Small intestine (tissue), 7 donors: Measurements from ENCODE around the gene KLF6. TPM values are rescaled to one million over a fixed set of nuclear protein-coding genes. Genes with fewer than 3 reads are reported as not detected.
A peak's percentile ranks its signal among the peaks of the same experiment; 100 is the strongest.

ENCODE experiments used
- DNase-seq, 2 donors: peaks; one replicate each; pipeline versions ENCODE4 v3.0.0 to v3.0.0-alpha.2; 2013
- FAIRE-seq: peaks from 2 replicates; lab custom pipeline; 2012; peaks lifted over from hg19 to GRCh38; lab: Jason Lieb, UNC
- H3K27ac ChIP-seq, 3 donors: one replicate each; pipeline ENCODE4 v1.5.1; 2013; ENCODE audit warnings: low read length in 2 of 3, mild to moderate bottlenecking in 2 of 3, control low read depth in 1 of 3, inconsistent platforms in 1 of 3, low read depth in 1 of 3, moderate library complexity in 1 of 3
- H3K27me3 ChIP-seq, 3 donors: one replicate each; pipeline ENCODE4 v1.6.1; 2013; ENCODE audit warnings: low read length in 3 of 3, inconsistent platforms in 1 of 3; ENCODE audit not compliant: control insufficient read depth in 3 of 3, insufficient read depth in 3 of 3
- H3K36me3 ChIP-seq, 3 donors: one replicate each; pipeline ENCODE4 v1.6.1; 2013; ENCODE audit warnings: low read length in 3 of 3, inconsistent platforms in 1 of 3, low read depth in 1 of 3, mild to moderate bottlenecking in 1 of 3, moderate library complexity in 1 of 3; ENCODE audit not compliant: control insufficient read depth in 3 of 3, insufficient read depth in 2 of 3
- H3K4me1 ChIP-seq, 3 donors: one replicate each; pipeline ENCODE4 v1.6.1; 2013; ENCODE audit warnings: low read length in 2 of 3, inconsistent platforms in 1 of 3, low read depth in 1 of 3, mild to moderate bottlenecking in 1 of 3, moderate library complexity in 1 of 3; ENCODE audit not compliant: control insufficient read depth in 3 of 3, insufficient read depth in 2 of 3
- H3K4me3 ChIP-seq, 3 donors: one replicate each; pipeline ENCODE4 v1.5.1; 2013; ENCODE audit warnings: low read length in 3 of 3, control low read depth in 1 of 3, inconsistent platforms in 1 of 3, low read depth in 1 of 3, mild to moderate bottlenecking in 1 of 3, moderate library complexity in 1 of 3
- H3K9me3 ChIP-seq, 2 donors: one replicate each; pipeline ENCODE4 v1.6.1; 2013; ENCODE audit warnings: low read depth in 1 of 2, low read length in 1 of 2; ENCODE audit not compliant: control insufficient read depth in 2 of 2, insufficient read depth in 1 of 2
- WGBS, 3 donors: extraction: QIAGEN DNeasy Blood & Tissue Kit; methylation state at CpG; one replicate each; pipeline ENCODE4 v1.1.7; 2013; 5-methylcytosine and 5-hydroxymethylcytosine counted together
- polyA plus RNA-seq, 4 donors: library from polyadenylated mRNA; stranded (reverse) in 3 of 4; unstranded in 1 of 4; fragments of 200-250 nt in 3 of 4; fragments of 120-200 nt in 1 of 4; gene quantifications; one replicate each; pipeline versions ENCODE4 v1.2.1 to v1.2.3, GENCODE V29; 2013
- donor health status: healthy with polysubstance abuse.
- donor health status: control.
- donor health status: control.
- donor health status: Bipolar disorder and iron deficiency.
- donor health status: healthy.

The KLF6 gene
- polyA plus RNA-seq, 4 donors = 47.3 to 97.7 (median 72.1) TPM

DNA sequence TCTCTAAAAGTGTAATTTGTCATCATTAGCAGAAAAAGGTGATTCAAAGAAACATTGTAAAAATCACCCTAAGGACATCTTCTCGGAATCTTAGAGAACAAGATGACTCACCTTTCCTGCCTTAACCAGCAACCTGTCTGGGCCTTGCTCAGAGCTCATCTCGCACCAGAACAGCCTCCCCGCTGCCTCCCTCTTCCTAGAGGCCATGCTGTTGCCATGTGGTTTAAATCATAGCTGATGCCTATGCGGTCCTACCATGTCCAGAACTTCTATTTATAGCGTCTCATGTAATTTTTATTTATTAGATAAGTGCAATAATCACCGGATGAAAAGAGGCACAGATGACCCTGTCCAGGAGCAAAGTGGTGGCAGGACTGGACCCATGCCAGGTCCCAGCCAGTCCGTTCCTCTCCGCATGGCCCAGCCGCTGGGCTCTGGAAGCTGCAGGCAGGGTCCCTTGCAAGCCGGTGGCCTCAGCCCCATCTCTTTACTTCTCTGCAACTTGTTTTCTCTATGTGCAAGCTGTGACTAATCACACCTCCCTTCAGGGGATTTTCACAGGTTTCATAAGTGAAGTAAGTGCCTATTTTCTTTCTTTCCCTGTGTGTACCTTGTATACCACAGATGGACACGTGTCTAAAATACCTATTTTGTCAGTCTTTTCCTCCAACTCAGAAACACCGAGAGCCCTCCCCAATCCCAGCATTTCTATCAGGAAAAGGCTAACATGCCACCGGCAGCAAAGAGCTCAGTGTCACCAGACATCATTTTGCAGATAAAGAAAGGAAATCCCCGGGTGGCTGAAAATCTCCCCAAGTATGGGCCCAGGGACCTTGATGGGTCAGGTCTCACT, 27.1 kb downstream of the KLF6 start:
- FAIRE-seq (no peak), DNase-seq (peak in 1 of 2 donors; percentile 61)
- H3K36me3 ChIP-seq = no peaks in the 10 kb centered on the region
- peak overlapping the region in 1 of 3 donors; percentile 75 for H3K27ac ChIP-seq
- no peaks in the 10 kb centered on the region for H3K9me3 ChIP-seq
- WGBS, 3 donors = 73 to 78% (median 74%) methylated on average over 14 of the region's 14 CpGs
- peaks cover 0 to 8% (median 0%) of the 10 kb centered on the region in 3 donors for H3K4me1 ChIP-seq
- no peak overlapping the region for H3K4me3 ChIP-seq
- H3K27me3 ChIP-seq = no peaks in the 10 kb centered on the region

DNA sequence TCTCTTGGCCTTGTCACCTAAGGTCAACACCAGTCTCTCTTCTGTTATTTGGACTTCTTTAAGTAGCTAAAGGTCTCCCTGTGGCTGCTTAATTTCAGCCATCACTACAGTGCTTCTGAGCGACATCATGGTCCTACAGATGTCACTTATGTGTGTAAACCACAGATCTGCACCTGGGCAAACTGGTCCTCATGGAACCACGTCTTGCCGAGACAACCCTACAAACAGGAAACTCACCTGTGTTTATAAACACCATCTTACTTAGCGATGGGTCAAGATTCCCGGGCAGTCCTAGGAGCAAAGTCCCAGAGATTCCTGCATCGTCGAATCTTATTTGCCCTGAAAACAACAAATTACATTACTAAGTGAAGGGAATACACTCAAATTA, 27.8 kb downstream of the KLF6 start:
- Histone ChIP-seq H3K4me1 (peaks cover 0 to 8% (median 0%) of the 10 kb centered on the region in 3 donors), H3K4me3 (no peak overlapping the region), H3K9me3 (no peaks in the 10 kb centered on the region), H3K27me3 (no peaks in the 10 kb centered on the region), H3K27ac (peak overlapping the region in 1 of 3 donors; percentile 39), H3K36me3 (no peaks in the 10 kb centered on the region)
- FAIRE-seq (no peak), DNase-seq (no peak)
- 63 to 80% (median 77%) methylated on average over 7 of the region's 7 CpGs for WGBS, 3 donors

DNA sequence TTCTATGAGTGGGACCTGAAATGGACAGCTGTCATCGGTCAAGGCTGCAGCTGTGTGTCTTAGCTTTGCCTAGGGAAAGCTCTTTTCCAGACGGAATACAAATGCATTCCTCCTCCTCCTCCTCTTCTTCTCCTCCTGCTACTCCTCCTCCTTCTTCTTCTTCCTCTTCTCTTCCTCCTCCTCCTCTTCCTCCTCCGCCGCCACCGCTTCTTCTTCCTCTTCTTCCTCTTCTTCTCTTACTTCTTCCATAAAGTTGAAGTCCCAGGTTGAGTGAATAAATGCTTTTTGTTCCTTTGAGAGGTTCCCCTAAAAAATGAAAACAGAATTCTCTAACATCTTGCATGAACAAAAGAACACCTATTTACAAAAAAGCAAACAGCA, 28.7 kb downstream of the KLF6 start:
- no peaks in the 10 kb centered on the region for H3K36me3 ChIP-seq
- 88 to 95% (median 94%) methylated on average over 5 of the region's 5 CpGs for WGBS, 3 donors
- DNase-seq (no peak), FAIRE-seq (no peak)
- H3K4me3 ChIP-seq = no peak overlapping the region
- no peaks in the 10 kb centered on the region for H3K9me3 ChIP-seq
- no peaks in the 10 kb centered on the region for H3K27me3 ChIP-seq
- peaks cover 0 to 8% (median 0%) of the 10 kb centered on the region in 3 donors for H3K4me1 ChIP-seq
- no peak overlapping the region for H3K27ac ChIP-seq

DNA sequence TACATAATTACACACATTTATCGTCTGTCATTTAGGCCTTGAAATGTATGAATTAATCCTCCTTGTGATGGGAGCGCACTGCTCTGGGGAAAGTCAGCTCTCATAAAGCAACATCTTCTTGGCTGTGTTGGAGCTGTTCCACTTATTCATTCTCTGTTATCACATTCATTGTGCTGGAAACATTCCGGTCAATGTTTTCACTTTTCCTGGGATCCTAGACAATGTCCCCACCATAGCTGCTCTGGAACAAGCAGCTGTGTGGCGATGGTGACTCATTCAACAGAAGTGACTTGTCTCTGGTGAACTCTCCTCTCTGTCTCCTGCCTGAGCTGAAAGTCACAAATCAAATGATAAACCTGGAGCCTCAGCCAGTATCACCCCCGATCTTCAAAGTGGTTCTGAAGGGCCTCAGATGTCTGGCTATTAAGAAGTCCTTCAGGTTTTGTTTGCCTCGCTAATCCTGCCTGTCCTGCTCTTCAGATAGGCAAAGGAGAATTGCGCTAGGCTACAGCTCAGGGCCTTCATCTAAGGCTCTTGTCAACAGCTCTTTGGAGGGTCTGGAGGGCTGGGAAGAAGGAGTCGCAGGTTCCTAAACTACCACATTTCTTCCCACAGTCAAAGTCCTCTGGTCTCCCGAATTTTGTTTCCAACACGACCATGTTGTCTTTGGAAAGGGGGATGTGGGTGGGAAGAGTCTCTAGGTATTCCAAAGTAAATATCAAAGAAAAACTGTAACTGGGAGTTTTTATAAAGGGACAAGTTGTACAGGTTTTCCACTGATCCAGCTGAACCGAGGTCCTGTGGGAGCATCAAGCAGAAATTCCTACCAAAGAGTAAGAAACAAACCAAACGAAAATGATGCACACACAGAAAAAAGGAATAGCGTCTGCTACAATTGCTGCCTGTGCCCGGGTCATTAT, 29.3 kb downstream of the KLF6 start:
- H3K36me3 ChIP-seq = no peaks in the 10 kb centered on the region
- DNase-seq (peak in 1 of 2 donors; percentile 44), FAIRE-seq (no peak)
- 67 to 81% (median 71%) methylated on average over 14 of the region's 14 CpGs for WGBS, 3 donors
- H3K27me3 ChIP-seq = no peaks in the 10 kb centered on the region
- no peaks in the 10 kb centered on the region for H3K9me3 ChIP-seq
- peaks cover 0 to 12% (median 0%) of the 10 kb centered on the region in 3 donors for H3K4me1 ChIP-seq
- H3K27ac ChIP-seq = peak overlapping the region in 1 of 3 donors; percentile 10
- H3K4me3 ChIP-seq = no peak overlapping the region

DNA sequence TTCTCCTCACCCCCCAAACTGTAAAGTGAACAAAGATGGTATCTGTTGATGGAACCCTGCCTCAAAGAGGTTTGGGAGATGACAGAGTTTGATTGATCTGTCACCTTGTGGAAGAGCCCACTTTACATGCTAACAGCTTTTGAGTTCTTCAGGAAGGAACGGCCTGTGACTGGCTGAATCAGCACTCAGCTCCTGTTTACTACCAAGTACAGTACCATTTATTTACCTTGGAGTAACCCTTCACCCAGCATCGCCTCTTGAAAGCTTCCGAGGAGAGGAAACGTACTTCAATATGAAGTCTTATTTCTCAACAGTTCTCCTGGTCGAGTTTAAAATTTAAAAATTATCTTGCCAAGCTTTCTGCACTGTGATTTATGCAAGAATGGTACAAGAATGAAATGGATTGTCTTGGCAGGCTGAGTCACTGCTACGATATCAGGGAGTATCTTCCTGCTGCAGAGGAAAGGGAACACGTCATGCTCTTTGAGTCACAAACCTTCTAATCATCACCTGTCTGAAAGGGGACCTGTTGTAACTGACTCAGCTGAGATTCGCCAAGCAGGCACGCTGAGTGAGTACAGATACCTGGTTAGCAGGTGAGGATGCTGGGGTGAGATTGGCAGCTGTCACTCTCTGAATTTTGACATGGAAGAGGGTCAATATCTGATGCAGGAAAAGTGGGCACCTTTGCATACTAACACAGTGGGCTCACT, 30.1 kb downstream of the KLF6 start:
- DNase-seq (peak; percentile 75 to 89), FAIRE-seq (no peak)
- Histone ChIP-seq H3K4me3 (no peak overlapping the region), H3K27ac (peak overlapping the region in 2 of 3 donors; percentile 31 to 73), H3K9me3 (no peaks in the 10 kb centered on the region), H3K4me1 (peaks cover 0 to 19% (median 2%) of the 10 kb centered on the region in 3 donors), H3K36me3 (no peaks in the 10 kb centered on the region), H3K27me3 (no peaks in the 10 kb centered on the region)
- WGBS, 3 donors = 17 to 57% (median 32%) methylated on average over 9 of the region's 9 CpGs

DNA sequence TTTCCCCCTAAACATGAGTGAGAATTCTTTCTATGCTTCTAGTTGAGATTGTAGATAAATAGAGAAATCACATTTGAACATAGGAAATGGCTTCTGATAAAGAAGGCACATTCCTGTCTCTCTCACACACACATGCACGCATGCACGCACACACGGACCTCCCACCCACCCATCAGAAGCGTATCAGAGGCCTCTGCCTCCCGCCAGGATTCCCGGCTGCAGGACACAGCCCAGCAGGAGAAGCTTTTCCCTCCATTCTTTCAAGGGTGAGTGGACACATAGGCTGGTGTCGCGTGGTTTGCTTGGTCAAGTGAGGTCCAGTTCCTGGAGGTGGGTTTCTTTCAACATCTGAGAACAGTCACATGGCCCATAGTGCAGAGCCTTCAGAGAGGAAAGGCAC, 34.2 kb downstream of the KLF6 start:
- Histone ChIP-seq H3K4me3 (no peak overlapping the region), H3K27ac (no peak overlapping the region), H3K36me3 (no peaks in the 10 kb centered on the region), H3K27me3 (no peaks in the 10 kb centered on the region), H3K9me3 (no peaks in the 10 kb centered on the region), H3K4me1 (peaks cover 0 to 22% (median 2%) of the 10 kb centered on the region in 3 donors)
- DNase-seq (no peak), FAIRE-seq (no peak)
- 95 to 98% (median 97%) methylated on average over 8 of the region's 8 CpGs for WGBS, 3 donors

DNA sequence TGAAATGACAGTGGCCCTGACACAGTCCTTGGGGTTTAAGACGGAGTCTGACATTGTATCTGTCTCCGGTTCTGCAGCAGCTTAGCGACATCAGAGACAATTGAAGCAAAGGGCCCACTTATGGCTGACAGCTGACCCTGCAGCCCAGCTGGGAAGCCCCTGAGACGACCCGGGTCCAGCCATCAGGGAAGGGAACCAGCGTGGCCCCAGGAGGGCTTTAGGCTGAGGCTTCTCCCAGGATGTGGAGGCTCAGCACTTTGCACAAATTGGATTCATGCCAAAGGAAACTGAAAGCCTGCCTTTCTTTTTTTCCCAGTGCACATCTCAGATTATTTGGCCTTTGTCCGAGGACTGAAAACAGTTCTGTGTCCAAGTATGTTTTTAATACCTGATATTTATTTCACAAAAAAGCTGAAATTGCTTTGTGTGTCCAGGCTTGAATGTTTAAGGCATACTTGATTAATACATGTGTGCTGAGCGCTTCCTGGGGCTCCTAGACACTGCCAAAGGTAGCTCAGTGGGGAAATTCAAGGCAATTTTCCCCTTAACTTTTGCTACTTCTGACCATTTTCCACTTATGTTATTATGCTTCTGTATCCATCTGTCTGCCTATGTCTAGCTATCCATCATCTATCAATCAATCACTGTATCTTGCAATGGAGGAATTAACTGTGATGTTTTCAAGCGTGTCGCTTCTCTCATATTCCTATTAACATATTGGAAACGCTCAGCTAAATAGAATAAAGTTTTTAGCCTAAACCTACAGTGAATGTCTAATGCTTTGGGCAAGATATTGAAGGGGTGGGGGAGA, 34.8 kb downstream of the KLF6 start:
- DNase-seq = peak; percentile 70 to 72
- H3K4me3 ChIP-seq = no peak overlapping the region
- no peaks in the 10 kb centered on the region for H3K36me3 ChIP-seq
- H3K4me1 ChIP-seq = peaks cover 0 to 16% (median 2%) of the 10 kb centered on the region in 3 donors
- H3K27ac ChIP-seq = peak overlapping the region in 1 of 3 donors; percentile 66
- H3K9me3 ChIP-seq = no peaks in the 10 kb centered on the region
- no peaks in the 10 kb centered on the region for H3K27me3 ChIP-seq
- WGBS, 3 donors = 53 to 60% (median 58%) methylated on average over 11 of the region's 11 CpGs
- no peak for FAIRE-seq
